Fibroblast of mammary gland (primary cell): Measurements from ENCODE around the gene THBS3.
"Not testable (repeated sequence)": the region's sequence is repeated elsewhere in the genome, so short reads cannot be mapped to it uniquely, and the experiment has no call there.

Experiments
- DNase-seq: peaks from one replicate; pipeline ENCODE4 v3.0.0-alpha.2; 2010; ENCODE audit warnings: low read depth
- H3K4me3 ChIP-seq: 2 replicates; pipeline ENCODE4 v1.5.1; 2011; ENCODE audit warnings: low read depth, mild to moderate bottlenecking, low read length, moderate library complexity; ENCODE audit not compliant: control insufficient read depth
- TF ChIP-seq, protein P1 (sequence below): conservative IDR thresholded peaks from 2 replicates; pipeline ENCODE4 v1.5.1; 2011; ENCODE audit warnings: low read depth, low read length, inconsistent platforms; ENCODE audit not compliant: control insufficient read depth, insufficient read depth

Gene THBS3

DNA sequence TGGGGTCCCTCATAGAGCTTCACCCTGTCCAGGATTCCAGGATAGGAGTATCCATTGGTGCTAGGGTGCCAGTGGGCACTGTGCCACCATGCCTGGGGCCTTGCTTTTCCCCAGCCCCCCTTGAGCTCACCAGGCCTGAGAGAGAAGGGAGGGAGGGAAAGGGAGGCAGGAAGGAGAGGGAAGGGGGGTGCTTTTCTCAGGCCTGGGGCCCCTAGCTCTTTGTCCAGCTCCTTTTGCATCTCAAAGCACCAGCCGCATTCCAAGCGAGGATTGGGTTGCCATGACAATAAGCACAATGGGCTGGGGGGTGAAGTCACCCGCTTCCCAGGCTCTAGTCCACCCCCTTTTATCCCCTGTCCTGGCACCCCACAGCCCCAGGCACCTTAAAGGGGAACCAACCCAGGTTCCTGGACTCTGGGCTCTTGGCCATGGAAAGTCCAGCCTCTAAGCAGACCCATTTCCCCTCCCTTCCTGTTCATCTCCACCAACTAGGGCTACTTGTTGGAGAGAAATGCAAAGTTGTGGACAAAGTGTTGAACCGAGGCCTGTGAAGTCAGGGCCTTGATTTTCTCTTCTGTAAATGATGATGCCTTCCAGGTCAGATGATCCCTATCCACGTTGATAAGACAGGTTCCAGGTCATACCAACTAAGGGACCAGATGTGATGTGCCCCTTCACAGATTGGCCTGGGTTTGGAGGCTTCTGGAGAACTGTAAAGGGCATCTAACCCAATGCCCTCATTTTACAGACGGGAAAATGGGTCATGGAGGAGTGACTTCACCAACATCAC lies 11.4 kb downstream of the THBS3 start:
- peak overlapping the region; percentile 62 for H3K4me3 ChIP-seq
- DNase-seq, result no peak
- TF ChIP-seq, protein P1, sequence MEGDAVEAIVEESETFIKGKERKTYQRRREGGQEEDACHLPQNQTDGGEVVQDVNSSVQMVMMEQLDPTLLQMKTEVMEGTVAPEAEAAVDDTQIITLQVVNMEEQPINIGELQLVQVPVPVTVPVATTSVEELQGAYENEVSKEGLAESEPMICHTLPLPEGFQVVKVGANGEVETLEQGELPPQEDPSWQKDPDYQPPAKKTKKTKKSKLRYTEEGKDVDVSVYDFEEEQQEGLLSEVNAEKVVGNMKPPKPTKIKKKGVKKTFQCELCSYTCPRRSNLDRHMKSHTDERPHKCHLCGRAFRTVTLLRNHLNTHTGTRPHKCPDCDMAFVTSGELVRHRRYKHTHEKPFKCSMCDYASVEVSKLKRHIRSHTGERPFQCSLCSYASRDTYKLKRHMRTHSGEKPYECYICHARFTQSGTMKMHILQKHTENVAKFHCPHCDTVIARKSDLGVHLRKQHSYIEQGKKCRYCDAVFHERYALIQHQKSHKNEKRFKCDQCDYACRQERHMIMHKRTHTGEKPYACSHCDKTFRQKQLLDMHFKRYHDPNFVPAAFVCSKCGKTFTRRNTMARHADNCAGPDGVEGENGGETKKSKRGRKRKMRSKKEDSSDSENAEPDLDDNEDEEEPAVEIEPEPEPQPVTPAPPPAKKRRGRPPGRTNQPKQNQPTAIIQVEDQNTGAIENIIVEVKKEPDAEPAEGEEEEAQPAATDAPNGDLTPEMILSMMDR, result no peak

DNA sequence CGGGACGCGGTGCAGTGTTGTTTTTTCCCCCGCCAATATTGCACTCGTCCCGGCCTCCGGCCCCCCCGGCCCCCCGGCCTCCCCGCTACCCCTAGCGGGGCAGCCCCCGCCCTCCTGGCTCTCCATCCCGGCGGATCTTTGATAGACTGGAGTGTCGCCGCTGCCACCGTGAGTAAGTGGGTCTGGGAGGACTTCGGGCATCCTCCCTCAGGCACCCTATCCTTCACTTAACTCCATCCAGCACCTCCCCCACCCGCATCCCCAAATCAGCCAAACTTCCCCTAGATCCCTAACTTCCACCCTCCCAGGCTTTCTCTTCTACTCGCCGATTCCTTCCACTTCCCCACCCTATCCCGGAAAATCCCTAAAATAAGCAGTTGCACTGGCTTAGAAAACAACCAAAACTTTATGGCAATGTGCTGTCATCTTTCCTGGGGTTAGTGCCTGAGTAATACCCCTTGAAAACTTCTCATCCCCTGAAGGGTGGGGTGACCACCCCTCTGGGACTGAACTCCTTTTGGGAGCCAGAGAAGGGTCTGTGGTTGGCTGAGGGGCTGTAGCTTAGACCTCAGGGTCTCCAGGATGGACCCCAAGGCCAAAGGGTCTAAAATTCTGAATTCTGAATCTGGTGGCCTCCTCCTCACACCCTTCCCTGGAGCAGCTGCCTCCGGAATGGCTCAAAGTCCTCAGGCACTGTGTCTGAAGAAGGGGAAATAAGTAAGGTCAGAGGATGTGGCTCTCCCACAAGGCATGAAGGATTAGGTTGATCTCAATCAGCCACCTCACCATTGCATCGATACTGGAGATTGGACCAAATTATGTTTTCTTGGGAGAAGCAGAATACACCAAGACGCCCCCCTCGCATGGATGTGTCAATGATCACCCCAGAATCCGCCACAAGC lies 12.2 kb downstream of the THBS3 start:
- DNase-seq, result no peak
- TF ChIP-seq, protein P1, result no peak
- H3K4me3 ChIP-seq, result peak overlapping the region; percentile 62

DNA sequence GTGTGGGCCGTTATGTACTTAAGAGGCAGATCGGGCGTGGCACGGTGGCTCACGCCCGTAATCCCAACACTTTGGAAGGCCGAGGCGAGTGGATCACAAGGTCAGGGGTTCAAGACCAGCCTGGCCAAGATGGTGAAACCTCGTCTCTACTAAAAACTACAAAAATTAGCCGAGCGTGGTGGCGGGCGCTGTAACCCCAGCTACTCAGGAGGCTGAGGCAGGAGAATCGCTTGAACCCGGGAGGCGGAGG lies 13.8 kb downstream of the THBS3 start:
- DNase-seq, result not testable (repeated sequence)
- peak overlapping the region; percentile 62 for H3K4me3 ChIP-seq

DNA sequence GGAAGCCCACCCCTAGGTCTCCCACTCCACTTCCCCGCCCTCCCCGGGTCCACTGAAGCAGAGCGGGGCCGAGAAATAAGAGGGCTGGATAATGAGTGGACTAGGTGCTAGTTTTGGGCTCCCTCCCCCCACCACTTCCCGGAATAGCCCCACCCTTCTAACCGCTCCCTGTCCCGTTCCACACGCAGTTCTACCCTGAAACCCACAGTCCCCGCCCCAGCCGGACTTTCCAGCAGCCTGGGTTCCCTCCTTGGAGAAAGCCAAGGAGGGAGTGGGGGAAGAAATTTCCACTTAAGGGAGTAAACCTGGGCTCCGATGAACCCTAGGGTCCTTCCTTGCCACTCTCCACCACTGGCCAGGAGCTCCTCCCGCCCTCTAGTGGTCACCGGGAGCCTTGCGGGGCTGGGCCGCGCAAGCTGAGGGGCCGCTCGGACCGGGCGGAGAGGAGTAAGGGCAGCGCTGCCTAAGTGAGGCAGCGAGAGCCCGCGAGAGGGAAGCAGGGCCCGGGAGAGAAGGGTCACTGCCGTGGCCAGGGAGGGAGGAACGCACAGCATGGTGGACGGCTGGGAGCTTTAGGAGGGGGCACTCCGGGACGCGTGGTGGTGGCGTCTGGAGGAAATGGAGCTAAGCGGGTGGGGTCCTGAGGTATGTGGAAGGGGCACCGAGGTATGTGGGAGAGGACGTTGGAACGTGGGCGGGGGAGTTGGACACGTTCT lies 14.3 kb downstream of the THBS3 start:
- TF ChIP-seq, protein P1, result peak; percentile 88
- H3K4me3 ChIP-seq, result peak overlapping the region; percentile 62
- peak; percentile 87 for DNase-seq

DNA sequence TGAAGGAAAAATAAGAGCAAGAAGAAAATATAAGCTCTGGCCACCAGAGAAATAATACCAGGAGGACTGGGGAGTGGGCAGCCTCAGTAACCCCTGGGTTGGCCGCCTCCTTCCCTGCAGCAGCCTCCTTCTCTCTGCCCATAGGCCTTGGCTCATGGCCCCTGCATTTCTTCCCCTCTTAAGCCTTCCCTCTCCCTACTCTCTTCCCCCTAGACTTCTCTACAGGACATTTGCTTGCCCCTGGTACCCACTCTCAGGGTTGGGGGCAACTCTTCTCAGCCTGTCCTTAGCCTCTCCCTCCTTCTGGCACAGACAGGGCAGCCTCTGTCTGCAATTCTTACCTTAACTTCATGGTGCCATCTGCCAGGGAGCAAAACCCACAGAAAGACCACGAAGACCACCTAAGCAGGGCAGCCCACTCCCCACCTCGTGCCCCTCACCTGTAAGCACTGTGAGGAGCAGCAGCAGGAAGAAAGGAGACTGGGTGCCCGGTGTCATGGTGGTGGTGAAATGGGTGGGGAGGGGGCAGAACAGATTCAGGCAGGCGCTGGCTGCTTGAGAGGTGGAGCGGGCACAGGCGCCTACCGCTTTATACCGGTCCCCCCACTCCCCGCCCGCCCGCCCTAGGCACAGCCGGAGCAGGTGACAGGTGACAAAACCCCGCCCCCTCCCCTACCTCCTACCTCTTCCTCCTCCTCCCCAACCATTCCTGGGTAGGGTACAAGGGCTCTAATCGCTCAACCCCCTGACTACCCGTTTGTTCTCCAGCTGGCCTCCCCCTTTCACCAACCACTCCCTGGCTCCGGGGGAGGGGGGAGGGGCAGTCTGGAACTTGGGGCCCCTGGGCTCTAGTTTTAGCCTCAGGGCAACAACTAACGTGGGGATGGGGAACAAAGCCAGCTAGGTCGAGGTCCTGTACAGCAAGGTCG lies 15.1 kb downstream of the THBS3 start:
- no peak for DNase-seq
- TF ChIP-seq, protein P1, result no peak
- peak overlapping the region; percentile 62 for H3K4me3 ChIP-seq

DNA sequence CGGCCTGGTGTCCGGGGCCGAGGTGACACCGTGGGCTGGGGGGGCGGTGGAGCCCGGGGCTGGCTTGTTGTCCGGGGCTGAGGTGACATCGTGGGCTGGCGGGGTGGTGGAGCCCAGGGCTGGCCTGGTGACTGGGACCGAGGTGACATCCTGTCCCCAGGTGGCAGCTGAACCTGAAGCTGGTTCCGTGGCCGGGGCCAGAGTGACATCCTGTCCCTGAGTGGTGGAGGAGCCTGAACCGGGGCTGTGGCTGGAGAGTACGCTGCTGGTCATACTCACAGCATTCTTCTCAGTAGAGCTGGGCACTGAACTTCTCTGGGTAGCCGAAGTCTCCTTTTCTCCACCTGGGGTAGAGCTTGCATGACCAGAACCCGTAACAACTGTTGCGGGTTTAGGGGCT lies 15.8 kb downstream of the THBS3 start:
- no peak for DNase-seq
- TF ChIP-seq, protein P1, result no peak
- H3K4me3 ChIP-seq, result no peak overlapping the region

DNA sequence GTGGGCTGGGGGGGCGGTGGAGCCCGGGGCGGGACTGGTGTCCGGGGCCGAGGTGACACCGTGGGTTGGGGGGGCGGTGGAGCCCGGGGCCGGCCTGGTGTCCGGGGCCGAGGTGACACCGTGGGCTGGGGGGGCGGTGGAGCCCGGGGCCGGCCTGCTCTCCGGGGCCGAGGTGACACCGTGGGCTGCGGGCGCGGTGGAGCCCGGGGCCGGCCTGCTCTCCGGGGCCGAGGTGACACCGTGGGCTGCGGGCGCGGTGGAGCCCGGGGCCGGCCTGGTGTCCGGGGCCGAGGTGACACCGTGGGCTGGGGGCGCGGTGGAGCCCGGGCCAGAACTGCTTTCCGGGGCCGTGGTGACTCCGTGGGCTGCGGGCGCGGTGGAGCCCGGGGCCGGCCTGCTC lies 17.8 kb downstream of the THBS3 start:
- DNase-seq, H3K4me3 ChIP-seq: not testable (repeated sequence)
